Calu3 (cell line): Measurements from ENCODE around the gene CYFIP2. TPM values are rescaled to one million over a fixed set of nuclear protein-coding genes. Genes with fewer than 3 reads are reported as not detected.

Experiments used
- BruUV-seq: library from RNA; stranded (reverse); fragments of 400-500 nt; replicated peaks from 2 replicates; lab custom pipeline; 2021; lab: Mats Ljungman, UMichigan
- CTCF ChIA-PET: fragments of 300-600 bp; sonication (Branson Sonifier 250); formaldehyde crosslinking; loops from one replicate; lab custom pipeline; 2022; ENCODE audit warnings: antibody characterized with exemption; lab: Charles Lee
- DNase-seq: peaks from one replicate; pipeline ENCODE4 v3.0.0; 2022
- H3K27ac Mint-ChIP-seq: one replicate; pipeline ENCODE4 v1.8.0; 2022; ENCODE audit warnings: mixed read lengths; ENCODE audit not compliant: unreplicated experiment
- H3K27me3 Mint-ChIP-seq: one replicate; pipeline ENCODE4 v1.8.0; 2022; ENCODE audit warnings: mixed read lengths; ENCODE audit not compliant: unreplicated experiment
- H3K36me3 Mint-ChIP-seq: one replicate; pipeline ENCODE4 v1.8.0; 2022; ENCODE audit warnings: mild to moderate bottlenecking, moderate library complexity, mixed read lengths; ENCODE audit not compliant: insufficient read depth, unreplicated experiment
- H3K4me1 Mint-ChIP-seq: one replicate; pipeline ENCODE4 v1.8.0; 2022; ENCODE audit warnings: mild to moderate bottlenecking, low read depth, mixed read lengths; ENCODE audit not compliant: unreplicated experiment
- H3K4me3 Mint-ChIP-seq: one replicate; pipeline ENCODE4 v1.8.0; 2022; ENCODE audit warnings: mild to moderate bottlenecking, low read depth, moderate library complexity, mixed read lengths; ENCODE audit not compliant: unreplicated experiment
- H3K9me3 Mint-ChIP-seq: one replicate; pipeline ENCODE4 v1.8.0; 2022; ENCODE audit warnings: low read depth, mixed read lengths; ENCODE audit not compliant: unreplicated experiment
- intact Hi-C: fragments of 100-400 bp; cut with micrococcal nuclease; formaldehyde crosslinking; loops from one replicate; pipeline ENCODE4 v1.10.0; 2022; ENCODE audit not compliant: unreplicated experiment
- total RNA-seq: library from RNA; stranded (reverse); gene quantifications from 2 replicates; pipeline ENCODE4 v1.2.3, GENCODE V29; 2022
- TF ChIP-seq, protein P1 (sequence below): fragments of 200-600 bp; IDR thresholded peaks from one replicate; pipeline ENCODE4 v1.8.0; 2022; ENCODE audit warnings: antibody characterized with exemption; ENCODE audit not compliant: unreplicated experiment

The CYFIP2 gene
- total RNA-seq, 1 experiment from 2014 or later: 37.8 TPM

DNA sequence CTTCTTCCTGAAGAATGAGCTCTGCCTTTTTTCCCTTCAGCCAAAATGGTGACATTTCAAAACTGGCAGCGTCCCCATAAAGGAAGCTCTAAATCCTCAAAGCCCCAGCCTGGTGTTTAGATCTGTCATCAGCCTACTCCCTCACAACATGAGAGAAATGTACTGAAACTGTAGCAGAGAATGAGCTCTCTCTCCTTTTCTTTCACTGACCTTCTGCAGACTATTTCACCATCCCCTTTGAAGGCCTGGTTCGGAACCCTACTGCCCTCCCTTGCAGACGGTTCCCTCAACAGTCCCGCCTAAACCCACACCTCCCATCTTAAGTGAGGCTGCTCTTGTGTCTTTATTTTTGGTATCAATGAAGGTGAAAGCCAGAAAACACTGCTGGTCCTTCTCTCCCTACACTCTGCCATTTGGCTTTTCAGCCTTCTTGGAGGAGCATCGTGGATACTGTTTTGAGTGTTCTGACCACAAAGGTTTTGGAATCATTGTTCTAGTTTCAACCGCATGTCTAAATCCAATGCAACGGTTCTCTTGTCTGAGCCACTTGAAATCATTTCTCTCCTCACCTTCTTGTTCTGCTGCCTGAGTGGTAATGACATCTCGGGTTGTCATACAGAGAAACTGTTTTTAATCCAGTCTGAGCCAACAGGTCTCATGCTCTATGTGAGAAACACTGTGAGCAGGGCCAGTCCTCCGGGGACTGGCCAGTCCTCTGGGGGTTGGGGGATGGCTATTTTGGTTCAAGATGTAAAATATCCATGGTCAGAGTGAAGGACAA lies 46.2 kb upstream of the CYFIP2 start:
- Mint-ChIP-seq H3K4me3 (no peak overlapping the region), H3K4me1 (peaks cover 16% of the 10 kb centered on the region), H3K27ac (no peak overlapping the region), H3K9me3 (no peaks in the 10 kb centered on the region), H3K36me3 (no peaks in the 10 kb centered on the region), H3K27me3 (no peaks in the 10 kb centered on the region)
- BruUV-seq: no TSS peak
- CTCF ChIA-PET: interaction anchor here (0.5 kb wide), 1 partner anchor 12 kb away, joined by 3 read pairs; no protein-coding TSS in a partner anchor
- TF ChIP-seq, protein P1, sequence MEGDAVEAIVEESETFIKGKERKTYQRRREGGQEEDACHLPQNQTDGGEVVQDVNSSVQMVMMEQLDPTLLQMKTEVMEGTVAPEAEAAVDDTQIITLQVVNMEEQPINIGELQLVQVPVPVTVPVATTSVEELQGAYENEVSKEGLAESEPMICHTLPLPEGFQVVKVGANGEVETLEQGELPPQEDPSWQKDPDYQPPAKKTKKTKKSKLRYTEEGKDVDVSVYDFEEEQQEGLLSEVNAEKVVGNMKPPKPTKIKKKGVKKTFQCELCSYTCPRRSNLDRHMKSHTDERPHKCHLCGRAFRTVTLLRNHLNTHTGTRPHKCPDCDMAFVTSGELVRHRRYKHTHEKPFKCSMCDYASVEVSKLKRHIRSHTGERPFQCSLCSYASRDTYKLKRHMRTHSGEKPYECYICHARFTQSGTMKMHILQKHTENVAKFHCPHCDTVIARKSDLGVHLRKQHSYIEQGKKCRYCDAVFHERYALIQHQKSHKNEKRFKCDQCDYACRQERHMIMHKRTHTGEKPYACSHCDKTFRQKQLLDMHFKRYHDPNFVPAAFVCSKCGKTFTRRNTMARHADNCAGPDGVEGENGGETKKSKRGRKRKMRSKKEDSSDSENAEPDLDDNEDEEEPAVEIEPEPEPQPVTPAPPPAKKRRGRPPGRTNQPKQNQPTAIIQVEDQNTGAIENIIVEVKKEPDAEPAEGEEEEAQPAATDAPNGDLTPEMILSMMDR: no peak
- intact Hi-C loops: no loop called here
- DNase-seq: no peak

DNA sequence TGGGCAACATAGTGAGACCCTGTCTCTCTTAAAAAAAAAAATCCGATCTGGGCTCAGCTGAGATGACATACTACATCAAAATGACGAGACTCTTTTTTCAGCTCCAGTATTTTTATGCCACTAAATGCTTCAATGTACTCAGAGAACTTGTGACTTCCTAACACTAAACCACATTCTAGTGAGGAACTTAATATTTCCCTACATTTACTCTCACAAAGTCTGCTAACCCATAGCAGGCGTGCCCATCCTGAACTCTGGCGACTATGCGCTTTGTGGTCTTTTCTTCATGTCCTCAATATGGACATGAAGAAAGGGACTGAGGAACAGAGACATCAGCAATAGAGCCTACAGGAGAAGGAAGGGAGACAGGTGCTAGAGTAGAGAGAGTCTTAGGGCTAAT lies 44.0 kb upstream of the CYFIP2 start:
- Mint-ChIP-seq H3K27me3 (no peaks in the 10 kb centered on the region), H3K4me1 (peaks cover 12% of the 10 kb centered on the region), H3K4me3 (no peak overlapping the region), H3K27ac (no peak overlapping the region), H3K9me3 (no peaks in the 10 kb centered on the region), H3K36me3 (no peaks in the 10 kb centered on the region)
- intact Hi-C loops: no loop called here
- no TSS peak for BruUV-seq
- TF ChIP-seq, protein P1: no peak
- CTCF ChIA-PET: no interaction called here
- no peak for DNase-seq

DNA sequence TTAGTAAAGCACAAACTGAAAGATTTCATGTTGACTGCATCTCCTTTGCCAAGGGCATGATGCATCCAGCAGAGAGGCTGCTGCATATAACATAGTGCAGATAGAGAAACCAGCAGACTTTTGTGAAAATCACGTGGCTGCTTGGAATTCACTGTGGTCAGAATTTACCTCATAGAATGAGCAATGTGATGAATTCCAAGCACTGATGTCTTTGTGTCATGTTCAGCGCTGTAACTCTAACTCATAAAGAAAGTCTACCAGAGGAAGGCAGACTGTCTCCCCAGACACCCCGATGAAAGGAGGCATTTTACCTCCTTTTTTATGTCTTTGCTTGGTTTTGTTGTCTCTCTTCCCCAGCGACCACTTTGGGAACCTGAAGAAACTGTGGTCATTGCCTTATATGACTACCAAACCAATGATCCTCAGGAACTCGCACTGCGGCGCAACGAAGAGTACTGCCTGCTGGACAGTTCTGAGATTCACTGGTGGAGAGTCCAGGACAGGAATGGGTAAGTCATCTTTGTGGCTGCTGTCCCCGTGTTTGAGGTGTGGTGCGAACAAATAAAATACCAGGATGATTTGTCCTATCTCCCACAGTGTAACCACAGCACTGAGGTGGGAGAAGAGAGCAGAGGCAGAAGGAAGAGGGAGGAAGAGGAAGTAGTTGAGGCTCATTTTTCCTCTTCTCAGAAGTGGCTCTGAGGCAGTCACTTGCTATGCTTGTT lies 43.3 kb upstream of the CYFIP2 start:
- H3K27me3 Mint-ChIP-seq: no peaks in the 10 kb centered on the region
- no peak overlapping the region for H3K27ac Mint-ChIP-seq
- H3K4me1 Mint-ChIP-seq: peaks cover 5% of the 10 kb centered on the region
- intact Hi-C loops: no loop called here
- no peaks in the 10 kb centered on the region for H3K9me3 Mint-ChIP-seq
- CTCF ChIA-PET: no interaction called here
- H3K4me3 Mint-ChIP-seq: no peak overlapping the region
- no peak for DNase-seq
- TF ChIP-seq, protein P1: no peak
- H3K36me3 Mint-ChIP-seq: no peaks in the 10 kb centered on the region
- no TSS peak for BruUV-seq

DNA sequence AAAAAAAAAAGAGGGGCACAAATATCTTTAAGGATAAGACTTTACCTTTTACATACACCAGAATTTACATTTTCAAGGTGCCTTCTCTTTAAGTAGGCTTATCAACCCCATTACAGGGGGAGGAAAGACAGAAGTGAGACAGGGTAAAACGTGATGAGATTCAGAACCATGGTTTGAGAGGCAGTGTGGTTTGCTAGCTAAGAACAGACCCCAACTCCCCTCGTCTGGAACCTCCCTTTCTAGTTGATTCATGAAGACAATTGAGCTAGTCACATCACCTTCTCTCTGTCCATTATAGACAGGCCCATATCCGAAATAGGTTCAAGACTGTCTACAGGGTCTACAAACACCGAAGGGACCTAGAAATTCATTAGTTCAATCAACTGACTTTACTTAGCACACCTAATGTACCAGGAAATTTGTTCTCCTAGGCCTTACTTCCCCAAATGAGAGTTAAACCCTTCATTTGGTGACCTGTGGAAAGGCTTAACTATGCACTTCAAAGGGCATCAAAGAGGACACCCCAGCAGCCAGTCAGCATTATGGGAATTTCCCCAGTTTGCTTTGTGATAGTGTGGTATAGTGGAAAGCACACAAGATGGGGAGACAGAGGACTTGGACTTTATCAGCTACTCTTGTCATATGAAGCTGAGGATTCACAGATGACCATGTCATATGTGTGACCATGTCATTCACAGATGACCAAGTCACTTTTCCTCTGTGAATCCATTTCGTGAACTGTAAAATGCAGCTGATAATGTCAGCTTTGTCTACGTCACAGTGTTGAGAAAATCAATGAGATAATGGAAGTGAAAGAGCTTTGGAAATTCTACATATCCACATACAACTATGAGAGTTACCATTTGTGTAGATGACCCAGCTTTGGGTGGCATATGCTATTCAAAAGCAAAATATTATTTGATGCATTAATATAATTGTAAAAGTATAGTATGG lies 40.2 kb upstream of the CYFIP2 start:
- intact Hi-C loops: no loop called here
- no peak for DNase-seq
- H3K27me3 Mint-ChIP-seq: no peaks in the 10 kb centered on the region
- H3K4me1 Mint-ChIP-seq: no peaks in the 10 kb centered on the region
- CTCF ChIA-PET: no interaction called here
- H3K9me3 Mint-ChIP-seq: no peaks in the 10 kb centered on the region
- H3K4me3 Mint-ChIP-seq: no peak overlapping the region
- H3K27ac Mint-ChIP-seq: no peak overlapping the region
- no peaks in the 10 kb centered on the region for H3K36me3 Mint-ChIP-seq
- TF ChIP-seq, protein P1: no peak
- BruUV-seq: no TSS peak
